DND-41 (cell line): Measurements from ENCODE around the gene DNM3.

Experiments
- ATAC-seq: fragments of 200-7000 bp; cut with Tn5 transposase; 3 replicates; pipeline ENCODE4 v1.9.1; 2021; ENCODE audit warnings: low read depth; ENCODE audit not compliant: insufficient read depth
- DNase-seq: peaks from one replicate; pipeline ENCODE4 v3.0.0-alpha.2; 2020
- H2AFZ ChIP-seq: 2 replicates; pipeline ENCODE4 v1.6.0; 2012; ENCODE audit warnings: low read depth, low read length
- H3K27ac ChIP-seq: 2 replicates; pipeline ENCODE4 v1.5.1; 2012; ENCODE audit warnings: low read length, inconsistent platforms
- H3K27me3 ChIP-seq: fragments of 200-600 bp; sonication (generic); 2 replicates; pipeline ENCODE4 v1.6.0; 2012; ENCODE audit warnings: low read length, mild to moderate bottlenecking, inconsistent platforms; ENCODE audit not compliant: insufficient read depth, poor library complexity
- H3K36me3 ChIP-seq: 2 replicates; pipeline ENCODE4 v1.5.1; 2012; ENCODE audit warnings: low read length, inconsistent platforms; ENCODE audit not compliant: insufficient read depth
- H3K4me1 ChIP-seq: 2 replicates; pipeline ENCODE4 v1.5.1; 2012; ENCODE audit warnings: mild to moderate bottlenecking, low read length; ENCODE audit not compliant: insufficient read depth
- H3K4me2 ChIP-seq: 2 replicates; pipeline ENCODE4 v1.6.0; 2012; ENCODE audit warnings: mild to moderate bottlenecking, moderate library complexity, low read length, inconsistent platforms; ENCODE audit not compliant: insufficient read depth
- H3K4me3 ChIP-seq, 2 experiments: fragments of 200-600 bp in 1 of 2; shearing (Covaris generic) in 1 of 2; 2 replicates each; pipeline ENCODE4 v1.5.1; 2012 to 2016; ENCODE audit warnings: inconsistent platforms in 2 of 2, low read length in 2 of 2, mild to moderate bottlenecking in 2 of 2, low read depth in 1 of 2, moderate library complexity in 1 of 2
- H3K79me2 ChIP-seq: 2 replicates; pipeline ENCODE4 v1.6.0; 2012; ENCODE audit warnings: low read length, inconsistent platforms; ENCODE audit not compliant: insufficient read depth
- H3K9ac ChIP-seq: 2 replicates; pipeline ENCODE4 v1.6.0; 2012; ENCODE audit warnings: low read depth, mild to moderate bottlenecking, inconsistent platforms, low read length, moderate library complexity
- H3K9me3 ChIP-seq: 2 replicates; pipeline ENCODE4 v1.5.1; 2012; ENCODE audit warnings: low read length, moderate library complexity, mild to moderate bottlenecking, inconsistent platforms; ENCODE audit not compliant: insufficient read depth, severe bottlenecking
- H4K20me1 ChIP-seq: 2 replicates; pipeline ENCODE4 v1.6.0; 2012; ENCODE audit warnings: low read length; ENCODE audit not compliant: insufficient read depth
- CTCF ChIP-seq: IDR thresholded peaks from 2 replicates; pipeline ENCODE4 v1.5.1; 2012; ENCODE audit warnings: borderline replicate concordance, low read length, moderate library complexity, mild to moderate bottlenecking; ENCODE audit not compliant: poor library complexity, severe bottlenecking; ENCODE audit errors: extremely low read depth
- EZH2 ChIP-seq: IDR thresholded peaks from 3 replicates; pipeline ENCODE4 v1.6.1; 2012; ENCODE audit warnings: borderline replicate concordance, low read depth, mild to moderate bottlenecking, moderate library complexity, low read length, inconsistent platforms; ENCODE audit not compliant: severe bottlenecking

Gene DNM3

GRCh38 chr1:172265905-172266304 lies 424.6 kb downstream of the DNM3 start:
- H2AFZ ChIP-seq, result no peak overlapping the region
- no peak overlapping the region for H3K27ac ChIP-seq
- no peak overlapping the region for H3K9ac ChIP-seq
- no peak overlapping the region for H3K4me3 ChIP-seq
- H3K4me2 ChIP-seq, result no peak overlapping the region
- H3K27me3 ChIP-seq, result no peaks in the 10 kb centered on the region
- ATAC-seq, result no peak
- H3K36me3 ChIP-seq, result no peaks in the 10 kb centered on the region
- no peak for TF ChIP-seq EZH2
- TF ChIP-seq CTCF, result no peak
- no peak for DNase-seq
- no peaks in the 10 kb centered on the region for H3K4me1 ChIP-seq
- H3K9me3 ChIP-seq, result peaks cover under 1% of the 10 kb centered on the region
- no peaks in the 10 kb centered on the region for H4K20me1 ChIP-seq
- H3K79me2 ChIP-seq, result no peaks in the 10 kb centered on the region

DNA sequence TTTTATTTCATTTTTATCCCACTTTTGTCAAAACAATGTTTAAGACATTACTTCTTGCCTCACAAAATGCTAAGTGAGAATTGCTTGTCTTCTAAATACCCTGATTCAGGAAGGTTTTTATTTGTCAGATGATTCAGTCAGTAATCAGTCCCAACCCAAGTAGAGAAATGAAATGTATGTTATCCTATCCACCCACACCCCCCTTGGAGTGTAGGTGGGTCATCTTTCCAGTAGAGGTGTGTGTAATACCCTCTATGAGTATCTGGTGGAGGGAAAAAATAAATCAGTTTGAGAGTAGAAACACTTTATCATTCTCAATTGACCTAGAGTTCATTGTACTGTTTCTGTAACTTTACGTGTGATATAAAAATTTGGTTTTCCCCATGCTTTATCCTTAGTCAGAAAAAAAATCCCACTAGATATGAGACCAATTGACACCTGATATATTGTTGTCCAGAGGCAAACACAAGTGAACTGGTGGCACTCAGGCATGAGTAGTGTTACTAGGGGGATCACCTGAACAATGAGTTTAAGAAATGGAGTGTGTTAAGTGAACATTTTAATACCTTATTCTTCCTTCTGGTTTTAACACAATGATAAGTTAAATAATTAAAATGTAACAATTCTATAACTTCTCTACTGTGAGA lies 425.4 kb downstream of the DNM3 start:
- ATAC-seq, result no peak
- no peak overlapping the region for H3K4me2 ChIP-seq
- no peak overlapping the region for H3K4me3 ChIP-seq
- H3K79me2 ChIP-seq, result no peaks in the 10 kb centered on the region
- TF ChIP-seq EZH2 (no peak), CTCF (no peak)
- no peaks in the 10 kb centered on the region for H3K9me3 ChIP-seq
- H2AFZ ChIP-seq, result no peak overlapping the region
- no peaks in the 10 kb centered on the region for H3K4me1 ChIP-seq
- H3K27ac ChIP-seq, result no peak overlapping the region
- no peaks in the 10 kb centered on the region for H4K20me1 ChIP-seq
- H3K27me3 ChIP-seq, result no peaks in the 10 kb centered on the region
- DNase-seq, result no peak
- H3K9ac ChIP-seq, result no peak overlapping the region
- no peaks in the 10 kb centered on the region for H3K36me3 ChIP-seq

- Histone ChIP-seq H3K27ac (no peak overlapping the region), H3K9me3 (no peaks in the 10 kb centered on the region), H3K27me3 (peaks cover 3% of the 10 kb centered on the region), H3K9ac (no peak overlapping the region), H3K4me1 (no peaks in the 10 kb centered on the region), H3K4me3 (no peak overlapping the region), H4K20me1 (no peaks in the 10 kb centered on the region), H3K36me3 (no peaks in the 10 kb centered on the region), H2AFZ (no peak overlapping the region), H3K79me2 (no peaks in the 10 kb centered on the region), H3K4me2 (no peak overlapping the region)
- ATAC-seq, result no peak
- TF ChIP-seq CTCF, result no peak
- TF ChIP-seq EZH2, result no peak
- no peak for DNase-seq
Observed at GRCh38 chr1:172268237-172268636, 426.9 kb downstream of the DNM3 start.
